HG03135 (cell line): ENCODE measurements around the gene KCNJ9.
"Not testable (repeated sequence)": the region's sequence is repeated elsewhere in the genome, so short reads cannot be mapped to it uniquely, and the experiment has no call there.

ENCODE experiments used
- ATAC-seq: cut with Tn5 transposase; IDR thresholded peaks from one replicate; pipeline ENCODE4 v1.9.1; 2021; ENCODE audit warnings: mild to moderate bottlenecking, moderate library complexity; ENCODE audit not compliant: unreplicated experiment

KCNJ9 gene

GRCh38 chr1:160101717-160102522 lies 20.6 kb downstream of the KCNJ9 start:
- ATAC-seq, result no peak

- no peak for ATAC-seq
Observed at GRCh38 chr1:160103658-160104408, 22.5 kb downstream of the KCNJ9 start.

- ATAC-seq, result no peak
Observed at GRCh38 chr1:160104486-160104885, 23.1 kb downstream of the KCNJ9 start.

DNA sequence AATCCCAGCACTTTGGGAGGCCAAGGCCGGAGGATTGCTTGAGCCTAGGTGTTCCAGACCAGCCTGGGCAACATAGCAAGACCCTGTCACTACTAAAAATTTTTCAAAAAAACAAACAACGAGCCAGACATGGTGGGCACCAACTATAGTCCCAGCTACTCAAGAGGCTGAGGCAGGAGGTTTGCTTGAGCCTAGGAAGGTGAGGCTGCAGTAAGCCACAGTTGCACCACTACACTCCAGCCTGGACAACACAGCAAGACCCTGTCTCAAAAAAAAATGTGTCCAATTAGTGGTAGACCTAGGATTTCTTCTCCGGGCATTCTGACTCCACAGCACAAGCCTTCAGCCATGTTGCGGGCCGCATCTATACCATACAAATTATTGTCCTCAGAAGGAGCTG lies 23.8 kb downstream of the KCNJ9 start:
- ATAC-seq, result no peak

- ATAC-seq, result no peak
Observed at GRCh38 chr1:160107512-160107911, 26.2 kb downstream of the KCNJ9 start.

GRCh38 chr1:160108888-160109662 lies 27.7 kb downstream of the KCNJ9 start:
- ATAC-seq, result no peak

DNA sequence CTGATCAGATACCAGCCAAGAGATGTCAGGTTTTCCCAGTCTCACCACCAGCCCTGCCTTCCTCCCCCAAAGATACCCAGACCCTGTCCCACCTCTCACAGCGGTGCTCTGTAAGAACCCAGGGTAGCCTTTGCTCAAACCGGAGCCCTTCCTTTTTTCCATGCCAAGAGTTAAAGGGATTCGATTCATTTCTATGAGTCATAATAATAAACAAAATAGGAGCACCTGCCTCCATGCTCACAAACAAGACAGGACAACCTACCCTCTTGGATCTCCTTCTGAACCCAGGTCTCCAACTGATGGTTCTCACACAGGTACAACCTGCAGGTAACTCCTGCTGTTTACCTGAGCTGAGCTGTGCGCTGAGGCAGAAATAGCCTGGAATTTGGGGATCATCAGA lies 28.3 kb downstream of the KCNJ9 start:
- no peak for ATAC-seq

GRCh38 chr1:160111462-160111861 lies 30.1 kb downstream of the KCNJ9 start:
- ATAC-seq, result not testable (repeated sequence)

GRCh38 chr1:160112357-160112756 lies 31.0 kb downstream of the KCNJ9 start:
- no peak for ATAC-seq

- ATAC-seq, result no peak
Observed at GRCh38 chr1:160113407-160113806, 32.1 kb downstream of the KCNJ9 start.

GRCh38 chr1:160114085-160114484 lies 32.7 kb downstream of the KCNJ9 start:
- no peak for ATAC-seq

DNA sequence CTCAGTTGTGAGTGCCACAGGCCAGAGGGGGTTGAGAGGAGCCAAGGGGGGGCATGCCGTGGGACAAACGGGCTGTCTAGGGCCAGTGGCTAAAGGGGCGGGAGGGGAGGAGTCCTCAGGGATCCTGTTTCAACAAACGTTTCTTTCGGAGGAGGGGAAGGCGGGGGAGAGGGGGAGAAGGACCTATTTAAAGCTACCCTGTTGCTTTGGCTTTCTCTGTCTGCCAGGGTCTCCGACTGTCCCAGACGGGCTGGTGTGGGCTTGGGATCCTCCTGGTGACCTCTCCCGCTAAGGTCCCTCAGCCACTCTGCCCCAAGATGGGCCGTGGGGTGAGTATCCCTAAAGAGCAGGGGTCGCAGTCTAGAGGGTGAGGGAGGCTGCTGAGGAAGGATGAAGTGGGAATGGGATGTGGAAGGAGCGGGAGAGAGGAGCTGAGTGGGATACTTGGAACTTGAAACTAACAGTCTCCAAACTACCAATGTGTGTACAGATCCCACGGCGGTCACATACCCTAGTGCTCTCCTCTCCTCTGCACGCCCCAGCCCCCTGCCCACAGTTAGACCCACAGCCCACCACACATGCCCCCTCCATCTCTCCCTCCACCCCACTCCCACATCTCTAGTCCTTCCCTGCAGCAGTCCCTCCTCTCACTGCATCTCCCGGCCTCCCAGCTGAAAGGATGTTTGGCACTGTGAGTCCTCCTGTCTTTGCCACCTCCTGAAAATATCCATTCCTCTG lies 34.4 kb downstream of the KCNJ9 start, which contains the start of gene ATP1A2:
Gene ATP1A2, plus strand, starts transcription at position 215 of the 738 bp plus-strand sequence. Its CDS starts 103 bp downstream, at position 318.
- ATAC-seq, result no peak

- no peak for ATAC-seq
Observed at GRCh38 chr1:160116283-160117147, 35.2 kb downstream of the KCNJ9 start.

DNA sequence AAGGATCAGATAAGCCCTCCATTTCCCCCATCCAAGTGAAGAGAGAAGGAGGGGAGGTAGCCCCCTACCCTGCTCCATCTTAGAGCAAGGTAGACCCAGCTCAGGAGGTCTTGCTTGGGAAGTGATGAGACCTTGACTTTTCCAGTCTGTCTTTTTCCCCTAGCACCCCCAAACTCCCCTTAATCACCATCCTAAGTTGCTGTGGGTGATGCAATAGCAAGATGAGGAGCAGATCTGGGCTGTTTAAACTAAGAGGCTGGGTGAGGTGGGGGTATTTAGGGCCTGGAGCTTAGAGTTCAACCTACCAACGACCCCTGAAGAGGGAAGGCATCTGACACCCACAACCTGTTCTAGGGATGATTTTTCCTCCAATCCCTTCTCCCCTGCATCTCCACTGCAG lies 36.0 kb downstream of the KCNJ9 start:
- no peak for ATAC-seq

GRCh38 chr1:160117709-160118183 lies 36.4 kb downstream of the KCNJ9 start:
- ATAC-seq, result no peak

- ATAC-seq, result no peak
Observed at GRCh38 chr1:160118928-160119327, 37.6 kb downstream of the KCNJ9 start.

GRCh38 chr1:160120797-160121196 lies 39.5 kb downstream of the KCNJ9 start:
- ATAC-seq, result no peak

DNA sequence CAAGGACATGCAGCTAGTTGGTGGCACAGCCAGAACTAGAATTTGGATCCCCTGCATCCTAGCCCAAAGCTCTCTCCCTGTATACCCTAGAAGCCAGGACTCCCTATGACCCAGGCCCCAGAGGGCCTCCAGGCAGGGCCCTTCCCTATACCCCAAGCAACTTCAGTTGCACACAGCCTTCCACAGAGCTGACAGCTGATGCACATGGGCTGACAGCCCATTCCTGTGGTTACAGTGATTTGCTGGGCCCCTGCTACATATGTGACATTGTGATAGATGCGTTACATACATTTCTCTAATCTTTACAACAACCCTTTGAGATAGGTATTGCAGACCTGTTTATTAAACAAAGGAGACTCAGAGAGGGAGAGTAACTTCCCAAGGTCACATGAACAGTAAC lies 40.0 kb downstream of the KCNJ9 start:
- no peak for ATAC-seq

DNA sequence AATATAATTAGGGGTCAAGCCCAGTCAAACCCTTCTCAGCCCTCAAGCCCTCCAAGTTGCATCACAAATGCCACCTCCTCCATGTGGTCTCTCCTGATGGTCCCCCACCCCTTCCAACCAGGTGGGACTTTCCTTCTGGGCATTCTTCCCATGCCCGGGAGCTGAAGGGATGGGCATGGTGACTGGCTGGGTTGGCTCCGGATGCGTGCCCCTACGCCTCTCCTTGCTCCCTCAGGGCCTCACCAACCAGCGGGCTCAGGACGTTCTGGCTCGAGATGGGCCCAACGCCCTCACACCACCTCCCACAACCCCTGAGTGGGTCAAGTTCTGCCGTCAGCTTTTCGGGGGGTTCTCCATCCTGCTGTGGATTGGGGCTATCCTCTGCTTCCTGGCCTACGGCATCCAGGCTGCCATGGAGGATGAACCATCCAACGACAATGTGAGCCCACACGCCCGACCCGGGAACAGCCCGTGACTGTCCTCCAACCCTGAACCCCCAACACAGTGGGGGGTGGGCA lies 41.7 kb downstream of the KCNJ9 start:
- no peak for ATAC-seq
